Transverse colon (tissue), 4 donors: ENCODE data around the gene PTPRR.

Experiments used
- CTCF ChIP-seq, 5 experiments: fragments of 200-600 bp in 3 of 5; fragments of 450-650 bp in 2 of 5; sonication (generic) in 3 of 5; IDR thresholded peaks; 1 replicate in 2 of 5; 2 replicates in 3 of 5; pipeline ENCODE4 v1.5.1; 2016 to 2017; ENCODE audit warnings: antibody characterized with exemption in 5 of 5, inconsistent platforms in 3 of 5, mild to moderate bottlenecking in 2 of 5, moderate library complexity in 1 of 5
- EP300 ChIP-seq: sonication (generic); formaldehyde crosslinking; IDR thresholded peaks from one replicate; pipeline ENCODE4 v1.6.1; 2017; ENCODE audit warnings: antibody characterized with exemption, low read depth
- POLR2A ChIP-seq: fragments of 450-650 bp; IDR thresholded peaks from one replicate; pipeline ENCODE4 v1.6.1; 2016; ENCODE audit warnings: antibody characterized with exemption, mild to moderate bottlenecking, moderate library complexity
- POLR2AphosphoS5 ChIP-seq, 3 donors: sonication (generic); formaldehyde crosslinking; IDR thresholded peaks; one replicate each; pipeline ENCODE4 v1.6.1; 2016; ENCODE audit warnings: antibody characterized with exemption in 3 of 3

GRCh38 chr12:70919597-70920035 is 922 bp downstream of the PTPRR start:
- TF ChIP-seq CTCF (IDR thresholded peaks at IDR 0.05) (no peak), EP300 (no peak), POLR2AphosphoS5 (IDR thresholded peaks at IDR 0.05) (no peak), POLR2A (no peak)
